Measurements from ENCODE around the gene CLHC1. TPM values are rescaled to one million over a fixed set of nuclear protein-coding genes. Genes with fewer than 3 reads are reported as not detected.

The CLHC1 gene
- total and polyA plus RNA-seq, 10 of the 15 experiments (the other 5 are each of a cell fraction or from before 2014, with no cell fraction given): 2.6 to 6.8 (median 4.7) TPM

DNA sequence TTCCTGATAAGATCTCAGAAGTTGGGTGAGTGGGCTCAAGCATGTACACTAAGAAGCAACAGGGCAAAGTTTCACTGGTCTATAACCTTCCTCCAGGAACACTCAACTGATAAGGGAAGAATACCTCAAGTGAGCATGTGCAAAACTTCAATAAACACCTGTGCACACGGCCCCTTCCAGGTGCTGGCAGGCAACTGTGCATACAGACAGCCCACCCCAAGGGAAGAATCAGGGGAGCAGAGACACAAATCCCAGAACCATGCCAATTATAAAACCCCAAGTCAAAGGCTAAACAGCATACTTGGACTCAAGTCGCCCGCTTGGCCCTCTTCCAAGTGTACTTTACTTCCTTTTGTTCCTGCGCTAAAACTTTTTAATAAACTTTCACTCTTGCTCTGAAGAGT, 96.0 kb downstream of the CLHC1 start:
- TF ChIP-seq, protein P1, sequence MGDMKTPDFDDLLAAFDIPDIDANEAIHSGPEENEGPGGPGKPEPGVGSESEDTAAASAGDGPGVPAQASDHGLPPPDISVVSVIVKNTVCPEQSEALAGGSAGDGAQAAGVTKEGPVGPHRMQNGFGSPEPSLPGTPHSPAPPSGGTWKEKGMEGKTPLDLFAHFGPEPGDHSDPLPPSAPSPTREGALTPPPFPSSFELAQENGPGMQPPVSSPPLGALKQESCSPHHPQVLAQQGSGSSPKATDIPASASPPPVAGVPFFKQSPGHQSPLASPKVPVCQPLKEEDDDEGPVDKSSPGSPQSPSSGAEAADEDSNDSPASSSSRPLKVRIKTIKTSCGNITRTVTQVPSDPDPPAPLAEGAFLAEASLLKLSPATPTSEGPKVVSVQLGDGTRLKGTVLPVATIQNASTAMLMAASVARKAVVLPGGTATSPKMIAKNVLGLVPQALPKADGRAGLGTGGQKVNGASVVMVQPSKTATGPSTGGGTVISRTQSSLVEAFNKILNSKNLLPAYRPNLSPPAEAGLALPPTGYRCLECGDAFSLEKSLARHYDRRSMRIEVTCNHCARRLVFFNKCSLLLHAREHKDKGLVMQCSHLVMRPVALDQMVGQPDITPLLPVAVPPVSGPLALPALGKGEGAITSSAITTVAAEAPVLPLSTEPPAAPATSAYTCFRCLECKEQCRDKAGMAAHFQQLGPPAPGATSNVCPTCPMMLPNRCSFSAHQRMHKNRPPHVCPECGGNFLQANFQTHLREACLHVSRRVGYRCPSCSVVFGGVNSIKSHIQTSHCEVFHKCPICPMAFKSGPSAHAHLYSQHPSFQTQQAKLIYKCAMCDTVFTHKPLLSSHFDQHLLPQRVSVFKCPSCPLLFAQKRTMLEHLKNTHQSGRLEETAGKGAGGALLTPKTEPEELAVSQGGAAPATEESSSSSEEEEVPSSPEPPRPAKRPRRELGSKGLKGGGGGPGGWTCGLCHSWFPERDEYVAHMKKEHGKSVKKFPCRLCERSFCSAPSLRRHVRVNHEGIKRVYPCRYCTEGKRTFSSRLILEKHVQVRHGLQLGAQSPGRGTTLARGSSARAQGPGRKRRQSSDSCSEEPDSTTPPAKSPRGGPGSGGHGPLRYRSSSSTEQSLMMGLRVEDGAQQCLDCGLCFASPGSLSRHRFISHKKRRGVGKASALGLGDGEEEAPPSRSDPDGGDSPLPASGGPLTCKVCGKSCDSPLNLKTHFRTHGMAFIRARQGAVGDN (IDR thresholded peaks at IDR 0.05): no peak
- no peak for TF ChIP-seq NFYA (IDR thresholded peaks at IDR 0.05; ENCODE audit: borderline replicate concordance, low read depth, low read length)
- TF ChIP-seq, protein P2, sequence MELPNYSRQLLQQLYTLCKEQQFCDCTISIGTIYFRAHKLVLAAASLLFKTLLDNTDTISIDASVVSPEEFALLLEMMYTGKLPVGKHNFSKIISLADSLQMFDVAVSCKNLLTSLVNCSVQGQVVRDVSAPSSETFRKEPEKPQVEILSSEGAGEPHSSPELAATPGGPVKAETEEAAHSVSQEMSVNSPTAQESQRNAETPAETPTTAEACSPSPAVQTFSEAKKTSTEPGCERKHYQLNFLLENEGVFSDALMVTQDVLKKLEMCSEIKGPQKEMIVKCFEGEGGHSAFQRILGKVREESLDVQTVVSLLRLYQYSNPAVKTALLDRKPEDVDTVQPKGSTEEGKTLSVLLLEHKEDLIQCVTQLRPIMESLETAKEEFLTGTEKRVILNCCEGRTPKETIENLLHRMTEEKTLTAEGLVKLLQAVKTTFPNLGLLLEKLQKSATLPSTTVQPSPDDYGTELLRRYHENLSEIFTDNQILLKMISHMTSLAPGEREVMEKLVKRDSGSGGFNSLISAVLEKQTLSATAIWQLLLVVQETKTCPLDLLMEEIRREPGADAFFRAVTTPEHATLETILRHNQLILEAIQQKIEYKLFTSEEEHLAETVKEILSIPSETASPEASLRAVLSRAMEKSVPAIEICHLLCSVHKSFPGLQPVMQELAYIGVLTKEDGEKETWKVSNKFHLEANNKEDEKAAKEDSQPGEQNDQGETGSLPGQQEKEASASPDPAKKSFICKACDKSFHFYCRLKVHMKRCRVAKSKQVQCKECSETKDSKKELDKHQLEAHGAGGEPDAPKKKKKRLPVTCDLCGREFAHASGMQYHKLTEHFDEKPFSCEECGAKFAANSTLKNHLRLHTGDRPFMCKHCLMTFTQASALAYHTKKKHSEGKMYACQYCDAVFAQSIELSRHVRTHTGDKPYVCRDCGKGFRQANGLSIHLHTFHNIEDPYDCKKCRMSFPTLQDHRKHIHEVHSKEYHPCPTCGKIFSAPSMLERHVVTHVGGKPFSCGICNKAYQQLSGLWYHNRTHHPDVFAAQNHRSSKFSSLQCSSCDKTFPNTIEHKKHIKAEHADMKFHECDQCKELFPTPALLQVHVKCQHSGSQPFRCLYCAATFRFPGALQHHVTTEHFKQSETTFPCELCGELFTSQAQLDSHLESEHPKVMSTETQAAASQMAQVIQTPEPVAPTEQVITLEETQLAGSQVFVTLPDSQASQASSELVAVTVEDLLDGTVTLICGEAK (IDR thresholded peaks at IDR 0.05; ENCODE audit: borderline replicate concordance): no peak
- TF ChIP-seq NR2C1 (IDR thresholded peaks at IDR 0.05): no peak
- TF ChIP-seq, protein P3, sequence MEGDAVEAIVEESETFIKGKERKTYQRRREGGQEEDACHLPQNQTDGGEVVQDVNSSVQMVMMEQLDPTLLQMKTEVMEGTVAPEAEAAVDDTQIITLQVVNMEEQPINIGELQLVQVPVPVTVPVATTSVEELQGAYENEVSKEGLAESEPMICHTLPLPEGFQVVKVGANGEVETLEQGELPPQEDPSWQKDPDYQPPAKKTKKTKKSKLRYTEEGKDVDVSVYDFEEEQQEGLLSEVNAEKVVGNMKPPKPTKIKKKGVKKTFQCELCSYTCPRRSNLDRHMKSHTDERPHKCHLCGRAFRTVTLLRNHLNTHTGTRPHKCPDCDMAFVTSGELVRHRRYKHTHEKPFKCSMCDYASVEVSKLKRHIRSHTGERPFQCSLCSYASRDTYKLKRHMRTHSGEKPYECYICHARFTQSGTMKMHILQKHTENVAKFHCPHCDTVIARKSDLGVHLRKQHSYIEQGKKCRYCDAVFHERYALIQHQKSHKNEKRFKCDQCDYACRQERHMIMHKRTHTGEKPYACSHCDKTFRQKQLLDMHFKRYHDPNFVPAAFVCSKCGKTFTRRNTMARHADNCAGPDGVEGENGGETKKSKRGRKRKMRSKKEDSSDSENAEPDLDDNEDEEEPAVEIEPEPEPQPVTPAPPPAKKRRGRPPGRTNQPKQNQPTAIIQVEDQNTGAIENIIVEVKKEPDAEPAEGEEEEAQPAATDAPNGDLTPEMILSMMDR (IDR thresholded peaks at IDR 0.05 in 2 of 3, conservative IDR thresholded peaks at IDR 0.05 in 1 of 3; ENCODE audit: control insufficient read depth in 2 of 3, extremely low read depth in 1 of 3, insufficient read depth in 1 of 3, low read depth in 3 of 3, low read length in 3 of 3): no peak
- in situ Hi-C loops (cut with MboI) (no loop called here), intact Hi-C loops (cut with micrococcal nuclease; ENCODE audit: unreplicated experiment) (no loop called here)
- ATAC-seq (no peak), FAIRE-seq (no peak), DNase-seq (ENCODE audit: low read depth, low spot score) (no peak)
- H3K36me3 ChIP-seq (ENCODE audit: control insufficient read depth in 2 of 2, insufficient read depth in 2 of 2, low read length in 1 of 2): no peaks in the 10 kb centered on the region
- H3K27ac ChIP-seq (ENCODE audit: control insufficient read depth, insufficient read depth): no peak overlapping the region
- POLR2A ChIA-PET: interaction anchor here (1.5 kb wide), 1 partner anchor 17 kb away, joined by 5 read pairs; no protein-coding TSS in a partner anchor
- H3K27me3 ChIP-seq (replicated peaks in 1 of 2; ENCODE audit: control insufficient read depth in 2 of 2, insufficient read depth in 2 of 2, low read length in 1 of 2): no peaks in the 10 kb centered on the region
- no TSS peak for BruUV-seq (replicated peaks)
- RAD21 ChIA-PET (ENCODE audit: unreplicated experiment): no interaction called here
- no peaks in the 10 kb centered on the region for H3K79me2 ChIP-seq (ENCODE audit: control insufficient read depth, insufficient read depth, low read length)
- H3K9me3 ChIP-seq (replicated peaks; ENCODE audit: control insufficient read depth, insufficient read depth, low read length): no peaks in the 10 kb centered on the region; the same call in 2 of the 3 replicates
- H2AFZ ChIP-seq (ENCODE audit: control insufficient read depth, low read depth, low read length): no peak overlapping the region
- H3K4me3 ChIP-seq: no peak overlapping the region
- no peak overlapping the region for H3K4me2 ChIP-seq (ENCODE audit: control insufficient read depth, insufficient read depth)
- SMC1A ChIA-PET (ENCODE audit: uncharacterized antibody, unreplicated experiment): interaction anchor here (1.2 kb wide), 1 partner anchor 18 kb away, joined by 4 read pairs; no protein-coding TSS in a partner anchor
- peaks cover 15% of the 10 kb centered on the region for H3K4me1 ChIP-seq (ENCODE audit: control insufficient read depth, insufficient read depth, low read length)
- no peak overlapping the region for H3K9ac ChIP-seq (ENCODE audit: control insufficient read depth, insufficient read depth, low read length)
- H4K20me1 ChIP-seq (ENCODE audit: control insufficient read depth, insufficient read depth): no peaks in the 10 kb centered on the region
- CTCF ChIA-PET: interaction anchor here (1.2 kb wide), 1 partner anchor 27 kb away, joined by 4 read pairs; no protein-coding TSS in a partner anchor
- WGBS (ENCODE audit: insufficient coverage, insufficient replicate concordance, low lambda C conversion rate, missing lambda C conversion rate): 74% methylated on average over 4 of the region's 4 CpGs
